Measurements from ENCODE around the gene SHMT1.
"Not testable (repeated sequence)": the region's sequence is repeated elsewhere in the genome, so short reads cannot be mapped to it uniquely, and the experiment has no call there.

The SHMT1 gene

GRCh38 chr17:18339933-18340332 is 23.4 kb downstream of the SHMT1 start:
- TF ChIP-seq ZNF670 (tag by site-specific recombination; IDR thresholded peaks at IDR 0.05; ENCODE audit: low read depth): no peak
- TF ChIP-seq ZNF280C (tag by site-specific recombination; IDR thresholded peaks at IDR 0.05): no peak
- no peak for TF ChIP-seq GLI2 (tag by site-specific recombination; IDR thresholded peaks at IDR 0.05; ENCODE audit: borderline replicate concordance, low read depth)
- TF ChIP-seq ZSCAN30 (tag by site-specific recombination; IDR thresholded peaks at IDR 0.05): no peak
- no peak for TF ChIP-seq ZSCAN5A (tag by site-specific recombination; IDR thresholded peaks at IDR 0.05)
- TF ChIP-seq ZNF350 (tag by site-specific recombination; IDR thresholded peaks at IDR 0.05): no peak
- TF ChIP-seq ZNF777 (tag by site-specific recombination; IDR thresholded peaks at IDR 0.05; ENCODE audit: borderline replicate concordance): no peak
- no peak for TF ChIP-seq SP2 (tag by site-specific recombination; IDR thresholded peaks at IDR 0.05)
- Histone ChIP-seq H3K27ac (ENCODE audit: extremely low read depth, low read depth, low read length) (no peak overlapping the region), H3K9me3 (ENCODE audit: control insufficient read depth, insufficient read depth, low read depth, low read length) (no peaks in the 10 kb centered on the region), H3K4me3 (ENCODE audit: low read depth, low read length) (no peak overlapping the region), H3K36me3 (ENCODE audit: control insufficient read depth in 2 of 2, insufficient read depth in 1 of 2, low read length in 2 of 2) (peaks cover 51 to 75% of the 10 kb centered on the region in 2 experiments), H3K4me1 (ENCODE audit: control insufficient read depth, insufficient read depth, low read length) (no peaks in the 10 kb centered on the region)
- ChIA-PET CTCF (no interaction called here), POLR2A (no interaction called here)

- CTCF ChIA-PET: interaction anchor here (0.7 kb wide), 1 partner anchor 81 kb away, joined by 3 read pairs; no protein-coding TSS in a partner anchor
Observed at GRCh38 chr17:18338158-18338557, 25.2 kb downstream of the SHMT1 start.

GRCh38 chr17:18332909-18333489 is 30.4 kb downstream of the SHMT1 start:
- H3K4me1 ChIP-seq (ENCODE audit: control insufficient read depth, insufficient read depth, low read length): no peaks in the 10 kb centered on the region
- TF ChIP-seq HOXA7 (CRISPR knock-in tag; IDR thresholded peaks at IDR 0.05; ENCODE audit: borderline replicate concordance): no peak
- no peak for TF ChIP-seq ZNF391 (tag by site-specific recombination; IDR thresholded peaks at IDR 0.05; ENCODE audit: borderline replicate concordance, low read depth)
- TF ChIP-seq ZNF473 (tag by site-specific recombination; IDR thresholded peaks at IDR 0.05): no peak
- peaks cover 14 to 81% of the 10 kb centered on the region in 2 experiments for H3K36me3 ChIP-seq (ENCODE audit: control insufficient read depth in 2 of 2, insufficient read depth in 1 of 2, low read length in 2 of 2)
- H3K9me3 ChIP-seq (ENCODE audit: control insufficient read depth, insufficient read depth, low read depth, low read length): no peaks in the 10 kb centered on the region
- H3K27ac ChIP-seq (ENCODE audit: extremely low read depth, low read depth, low read length): no peak overlapping the region
- POLR2A ChIA-PET: interaction anchor here (0.7 kb wide), 1 partner anchor 9 kb away, joined by 3 read pairs; no protein-coding TSS in a partner anchor
- H3K4me3 ChIP-seq (ENCODE audit: low read depth, low read length): no peak overlapping the region
- CTCF ChIA-PET: interaction anchor here (0.6 to 1.7 kb wide), 4 partner anchors 10 to 116 kb away, joined by 3 to 6 read pairs (median 4); no protein-coding TSS in a partner anchor

More at GRCh38 chr17:18338158-18338557, 25.2 kb downstream of the SHMT1 start:
- H3K4me1 ChIP-seq (ENCODE audit: control insufficient read depth, insufficient read depth, low read length); H3K27ac ChIP-seq (ENCODE audit: extremely low read depth, low read depth, low read length); H3K4me3 ChIP-seq (ENCODE audit: low read depth, low read length); POLR2A ChIA-PET; H3K9me3 ChIP-seq (ENCODE audit: control insufficient read depth, insufficient read depth, low read depth, low read length): not testable (repeated sequence)
- H3K36me3 ChIP-seq (ENCODE audit: control insufficient read depth in 2 of 2, insufficient read depth in 1 of 2, low read length in 2 of 2): peaks cover 38 to 70% of the 10 kb centered on the region in 2 experiments

GRCh38 chr17:18331879-18332278 is 31.5 kb downstream of the SHMT1 start:
- CTCF ChIA-PET: interaction anchor here (1.7 kb wide), 1 partner anchor 11 kb away, joined by 6 read pairs; no protein-coding TSS in a partner anchor
- no peaks in the 10 kb centered on the region for H3K9me3 ChIP-seq (ENCODE audit: control insufficient read depth, insufficient read depth, low read depth, low read length)
- H3K4me3 ChIP-seq (ENCODE audit: low read depth, low read length): no peak overlapping the region
- POLR2A ChIA-PET: no interaction called here
- no peak overlapping the region for H3K27ac ChIP-seq (ENCODE audit: extremely low read depth, low read depth, low read length)
- peaks cover 14 to 87% of the 10 kb centered on the region in 2 experiments for H3K36me3 ChIP-seq (ENCODE audit: control insufficient read depth in 2 of 2, insufficient read depth in 1 of 2, low read length in 2 of 2)
- no peaks in the 10 kb centered on the region for H3K4me1 ChIP-seq (ENCODE audit: control insufficient read depth, insufficient read depth, low read length)
- TF ChIP-seq ZNF48 (tag by site-specific recombination; IDR thresholded peaks at IDR 0.05) (no peak), ZNF366 (tag by site-specific recombination; conservative IDR thresholded peaks at IDR 0.05) (no peak), ZNF362 (tag by site-specific recombination; IDR thresholded peaks at IDR 0.05) (no peak), ZNF155 (tag by site-specific recombination; IDR thresholded peaks at IDR 0.05) (no peak), ZNF24 (tag by site-specific recombination; IDR thresholded peaks at IDR 0.05) (no peak), ZNF514 (tag by site-specific recombination; IDR thresholded peaks at IDR 0.05) (no peak), KLF16 (tag by site-specific recombination; IDR thresholded peaks at IDR 0.05) (no peak), ZNF248 (tag by site-specific recombination; IDR thresholded peaks at IDR 0.05) (no peak), ZNF664 (tag by site-specific recombination; IDR thresholded peaks at IDR 0.05) (no peak), HOXC10 (CRISPR knock-in tag; IDR thresholded peaks at IDR 0.05) (no peak), ZNF214 (tag by site-specific recombination; IDR thresholded peaks at IDR 0.05; ENCODE audit: borderline replicate concordance) (no peak), ZFP41 (tag by site-specific recombination; IDR thresholded peaks at IDR 0.05; ENCODE audit: borderline replicate concordance) (no peak), SALL2 (tag by site-specific recombination; IDR thresholded peaks at IDR 0.05; ENCODE audit: borderline replicate concordance) (no peak), ZNF623 (tag by site-specific recombination; IDR thresholded peaks at IDR 0.05) (no peak)

Measured in HEK293 (cell line).